NK-92 treated with Interleukin-12 subunit alpha and Interleukin-12 subunit beta, amount 100 ng/mL, for 24 hours (cell line): ENCODE measurements around the gene GMEB2.
"Not testable (repeated sequence)": the region's sequence is repeated elsewhere in the genome, so short reads cannot be mapped to it uniquely, and the experiment has no call there.

Source experiments
- DNase-seq: peaks from one replicate; lab custom pipeline; 2025; lab: John Stamatoyannopoulos, UW

GMEB2 gene

DNA sequence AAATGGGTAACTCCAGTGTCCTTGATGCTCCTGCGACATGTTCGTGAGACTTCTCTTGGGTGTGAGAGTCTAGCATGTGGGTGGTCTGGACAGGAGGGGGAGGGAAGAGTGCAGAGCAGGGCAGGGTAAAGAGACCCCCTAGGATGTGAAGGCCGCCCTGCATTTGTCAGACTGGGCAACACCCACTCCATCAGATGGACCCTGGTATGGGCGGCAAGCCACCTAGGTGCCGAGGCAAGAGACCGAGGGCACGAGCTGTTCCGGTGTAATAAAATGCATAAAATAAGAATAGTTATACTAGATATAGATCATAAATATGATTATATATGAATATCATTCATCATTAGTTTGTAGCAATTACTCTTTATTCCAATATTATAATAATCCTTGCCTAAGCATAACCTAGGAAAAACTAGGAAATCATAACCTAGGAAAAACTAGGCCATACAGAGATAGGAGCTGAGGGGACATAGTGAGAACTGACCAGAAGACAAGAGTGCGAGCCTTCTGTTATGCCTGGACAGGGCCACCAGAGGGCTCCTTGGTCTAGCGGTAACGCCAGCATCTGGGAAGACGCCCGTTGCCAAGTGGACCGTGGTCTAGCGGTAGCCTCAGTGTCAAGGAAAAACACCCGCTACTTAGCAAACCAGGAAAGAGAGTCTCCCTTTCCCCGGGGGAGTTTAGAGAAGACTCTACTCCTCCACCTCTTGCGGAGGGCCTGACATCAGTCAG, 12.9 kb downstream of the GMEB2 start:
- not testable (repeated sequence) for DNase-seq

DNA sequence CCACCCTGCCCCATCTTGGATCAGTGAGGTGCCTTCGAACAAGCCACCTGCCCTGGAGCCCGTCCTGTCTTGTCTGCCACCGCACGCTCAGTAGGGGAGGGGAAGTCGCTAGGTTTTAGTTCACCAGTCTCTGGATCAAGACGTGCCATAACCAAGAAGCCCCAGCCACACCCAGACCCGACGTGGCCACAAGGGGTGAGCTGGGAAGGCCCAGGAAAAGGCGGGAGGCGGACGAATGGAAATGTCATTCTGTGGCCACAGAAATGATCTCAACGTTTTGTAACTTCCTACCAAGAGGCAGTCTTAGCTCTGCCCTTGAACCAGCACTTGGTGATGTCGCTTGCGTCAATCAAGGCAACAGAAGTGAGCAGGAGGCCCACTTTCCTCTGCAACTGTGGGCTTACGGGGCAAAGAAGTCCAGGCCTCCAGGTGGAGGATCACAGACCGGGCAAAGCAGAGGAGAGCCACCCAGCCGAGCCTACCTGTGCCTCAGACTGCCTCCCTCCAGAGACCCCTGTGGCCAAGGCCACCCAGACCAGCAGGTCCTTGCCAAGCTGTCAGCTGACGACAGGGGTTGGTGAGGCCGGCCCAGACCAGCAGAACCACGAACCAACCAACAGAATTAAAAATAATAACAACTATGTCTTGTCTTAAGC, 14.5 kb downstream of the GMEB2 start:
- no peak for DNase-seq

DNA sequence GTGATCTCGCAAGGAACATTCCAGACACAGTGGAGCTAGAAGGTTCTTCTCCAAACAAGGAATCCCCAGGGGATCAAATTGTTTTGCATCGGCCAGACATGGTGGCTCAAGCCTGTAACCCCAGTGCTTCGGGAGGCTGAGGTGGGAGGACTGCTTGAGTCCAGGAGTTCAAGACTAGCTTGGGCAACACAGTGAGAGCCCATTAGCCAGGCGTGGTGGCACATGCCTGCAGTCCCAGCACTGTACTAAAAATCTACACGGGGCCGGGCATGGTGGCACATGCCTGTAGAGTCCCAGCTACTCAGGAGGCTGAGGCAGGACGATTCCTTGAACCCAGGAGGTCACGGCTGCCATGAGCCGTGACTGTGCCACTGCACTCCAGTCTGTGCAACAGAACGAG, 15.3 kb downstream of the GMEB2 start:
- no peak for DNase-seq

DNA sequence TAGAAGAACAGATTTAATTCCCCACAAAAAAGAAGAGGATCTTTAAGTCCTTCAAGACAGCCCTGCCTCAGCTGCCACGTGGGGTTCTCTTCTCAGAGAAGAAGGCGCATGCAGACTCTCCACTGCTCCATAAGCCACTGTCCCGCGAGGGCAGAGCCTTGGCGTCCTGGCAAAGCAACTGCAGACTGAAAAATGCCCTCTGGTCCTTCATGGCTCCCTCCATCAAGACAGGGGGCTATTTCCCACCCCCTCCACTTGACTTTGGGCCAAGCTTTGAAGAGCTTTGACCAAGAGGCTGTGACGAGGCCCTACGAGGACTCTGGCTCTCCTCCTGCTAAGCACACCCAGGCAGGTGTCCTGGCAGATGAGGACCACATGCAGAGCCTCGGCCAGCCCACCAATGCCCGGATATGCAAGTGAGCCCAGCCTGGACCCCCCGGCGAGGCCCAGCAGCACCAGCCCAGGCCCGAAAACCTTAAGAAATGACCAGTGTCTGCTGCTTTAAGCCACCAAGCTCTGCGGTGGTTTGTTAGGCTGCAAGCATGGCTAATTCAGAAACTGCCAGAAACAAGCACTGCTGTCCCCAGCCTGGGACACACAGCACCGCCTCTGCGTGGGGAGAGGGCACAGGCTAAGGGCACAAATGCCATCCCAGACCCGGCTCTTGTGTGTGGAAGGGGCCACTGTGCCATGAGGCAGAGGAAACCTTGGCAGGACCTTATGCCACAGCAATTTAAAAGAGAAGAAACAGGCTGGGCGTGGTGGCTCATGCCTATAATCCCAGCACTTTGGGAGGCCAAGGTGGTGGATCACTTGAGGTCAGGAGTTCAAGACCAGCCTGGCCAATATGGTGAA, 16.1 kb downstream of the GMEB2 start:
- DNase-seq: no peak

DNA sequence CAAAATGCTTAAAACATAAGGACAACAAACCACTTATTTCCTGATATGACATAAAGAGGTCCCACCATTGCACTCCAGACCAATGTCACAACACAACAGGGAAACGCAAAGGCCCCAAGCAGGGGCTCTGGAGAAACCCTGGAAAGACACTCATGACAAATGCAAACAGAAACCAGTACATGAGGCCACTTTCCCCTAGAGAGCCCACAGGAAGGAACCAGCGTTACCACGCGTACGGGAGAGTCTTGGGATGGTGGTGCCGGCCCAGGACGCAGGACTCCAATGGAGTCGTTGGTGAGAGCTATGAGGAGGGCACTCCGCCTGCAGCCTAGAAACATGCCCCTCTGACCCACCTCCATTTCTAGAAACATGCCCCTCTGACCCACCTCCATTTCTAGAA, 20.2 kb downstream of the GMEB2 start:
- DNase-seq: no peak

DNA sequence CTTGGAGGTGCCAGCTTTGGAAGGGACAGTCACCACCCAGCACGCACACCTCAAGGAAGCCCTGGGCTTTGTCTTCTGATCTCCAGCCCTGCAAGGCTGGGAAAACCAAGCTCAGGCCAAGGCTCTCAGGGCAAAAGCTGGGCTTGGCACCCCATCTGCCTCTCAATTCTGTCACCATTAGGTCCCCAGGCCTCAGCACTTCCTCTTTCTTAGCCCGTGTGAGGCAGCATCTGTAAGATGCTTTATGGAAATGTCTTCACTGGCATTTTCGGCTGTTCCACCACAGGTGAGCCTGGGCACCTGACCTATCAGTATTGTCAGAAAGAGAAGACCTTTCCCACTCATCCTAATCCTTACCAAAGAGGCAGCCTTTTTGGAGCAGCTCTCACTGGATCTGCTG, 24.6 kb downstream of the GMEB2 start:
- DNase-seq: no peak

DNA sequence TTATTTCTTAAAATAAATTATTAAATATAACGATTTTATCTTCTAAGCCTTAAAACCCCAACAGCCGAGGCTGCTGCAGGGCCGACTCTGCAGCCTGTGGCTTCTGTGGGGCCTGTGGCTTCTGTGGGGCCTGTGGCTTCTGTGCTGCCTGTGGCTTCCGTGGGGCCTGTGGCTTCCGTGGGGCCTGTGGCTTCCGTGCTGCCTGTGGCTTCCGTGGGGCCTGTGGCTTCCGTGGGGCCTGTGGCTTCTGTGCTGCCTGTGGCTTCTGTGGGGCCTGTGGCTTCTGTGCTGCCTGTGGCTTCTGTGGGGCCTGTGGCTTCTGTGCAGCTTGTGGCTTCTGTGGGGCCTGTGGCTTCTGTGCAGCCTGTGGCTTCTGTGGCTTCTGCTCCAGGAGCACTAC, 25.2 kb downstream of the GMEB2 start:
- DNase-seq: not testable (repeated sequence)

DNA sequence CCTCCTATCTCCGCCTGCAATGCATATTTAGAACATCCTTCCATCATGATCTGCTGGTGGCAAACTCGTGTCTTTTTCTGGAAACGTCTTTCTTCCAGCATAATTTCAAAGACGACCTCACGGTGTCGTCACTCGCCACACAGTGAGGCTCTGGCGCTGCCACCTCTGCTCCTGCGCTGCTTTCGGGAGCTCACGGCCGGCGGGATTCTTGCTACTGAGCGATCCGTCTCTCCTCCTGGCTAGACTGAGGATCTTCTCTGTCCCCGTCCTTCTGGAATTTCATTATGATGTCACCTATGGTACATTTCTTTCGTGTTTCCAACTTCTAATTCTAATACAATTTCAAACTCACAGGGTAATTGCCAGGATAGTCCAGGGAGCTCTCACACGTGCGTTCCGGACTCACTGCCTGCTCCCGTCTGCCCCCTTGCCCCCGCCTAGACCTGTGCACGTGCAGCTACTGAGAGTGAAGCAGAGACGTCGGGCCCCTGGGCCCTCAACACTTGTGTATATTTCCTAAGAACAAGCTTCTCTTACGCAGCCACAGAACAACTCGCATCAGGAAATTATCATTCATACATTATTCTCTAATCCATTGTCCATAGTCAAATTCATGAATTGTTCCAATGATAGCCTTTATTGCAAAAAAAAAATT, 27.4 kb downstream of the GMEB2 start:
- DNase-seq: no peak

DNA sequence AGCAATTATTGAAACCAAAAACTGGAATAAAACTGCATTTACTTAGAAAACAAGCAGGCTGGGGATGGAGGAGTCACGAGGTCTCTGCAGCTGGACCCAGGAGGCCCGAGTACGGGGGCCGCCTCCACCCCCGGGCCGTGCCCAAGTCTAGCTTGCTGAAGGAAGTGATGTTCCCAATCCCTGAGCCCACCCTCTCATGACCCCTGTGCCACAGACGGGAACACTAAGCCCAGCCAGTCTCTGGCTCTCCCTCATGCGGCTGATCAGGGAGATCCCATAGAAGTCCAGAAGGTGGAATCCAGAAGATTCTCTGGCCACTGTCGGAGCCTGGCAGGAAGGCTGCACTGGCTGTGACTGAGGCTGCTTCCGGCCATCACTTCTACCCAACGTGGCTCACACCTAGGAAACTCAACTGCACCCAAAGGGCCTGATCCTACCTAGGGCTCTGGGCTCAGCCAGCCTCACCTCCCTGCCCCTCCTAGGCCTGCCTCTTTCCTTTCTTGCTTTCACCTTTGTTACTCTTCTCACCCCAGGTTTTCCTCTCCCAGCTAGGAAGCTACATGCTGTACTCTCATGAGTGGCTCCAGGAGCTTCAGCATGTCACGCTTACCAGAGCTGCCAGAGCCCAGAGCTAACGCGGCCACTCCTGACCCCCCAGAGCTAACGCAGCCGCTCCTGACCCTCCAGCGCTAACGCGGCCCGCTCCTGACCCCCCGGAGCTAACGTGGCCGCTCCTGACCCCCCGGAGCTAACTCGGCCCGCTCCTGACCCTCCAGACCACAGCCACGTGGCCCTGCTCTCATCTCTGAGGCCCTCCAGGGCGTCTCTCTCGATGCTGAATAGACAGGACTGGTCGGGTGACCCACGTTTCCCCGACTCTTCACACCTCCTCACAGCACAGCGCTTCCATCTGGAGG, 28.2 kb downstream of the GMEB2 start:
- no peak for DNase-seq

DNA sequence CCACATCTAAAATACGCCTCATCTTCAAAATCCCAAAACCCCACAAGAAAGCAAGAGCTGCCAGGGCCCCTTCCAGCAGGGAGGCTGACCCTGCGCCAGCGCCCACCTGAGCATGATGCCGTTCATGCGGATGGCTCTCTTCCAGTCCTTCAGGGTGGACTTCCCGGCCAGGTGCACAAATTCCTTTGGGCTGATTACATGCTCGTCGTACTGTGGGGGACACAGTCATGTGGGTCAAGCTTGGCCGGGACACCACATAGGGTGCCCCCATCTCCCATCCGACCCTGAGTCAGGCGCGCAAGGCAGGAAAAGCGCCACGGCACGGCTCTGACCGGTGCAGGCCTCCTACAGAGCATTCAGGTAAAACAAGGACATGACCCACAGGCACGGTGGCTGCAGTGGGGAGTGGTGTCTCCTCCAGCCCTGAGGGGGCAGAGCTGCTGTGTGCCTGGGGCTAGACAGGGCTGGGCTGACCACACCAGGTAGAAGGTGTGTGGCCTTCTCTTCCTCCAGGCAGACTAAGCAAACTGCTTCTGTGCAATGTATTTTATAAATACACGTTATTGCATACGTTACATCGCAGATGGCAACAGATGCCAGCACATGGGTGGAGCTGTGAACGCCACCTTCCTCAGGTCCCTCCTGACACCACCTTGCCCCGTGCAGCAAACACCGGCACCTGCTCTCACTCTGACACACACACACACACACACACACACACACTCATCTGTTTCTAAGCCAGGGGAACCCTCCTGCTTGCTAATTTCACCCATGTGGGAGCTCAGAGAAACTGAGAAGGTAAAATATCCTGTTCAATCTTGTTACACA, 29.0 kb downstream of the GMEB2 start:
- DNase-seq: no peak

DNA sequence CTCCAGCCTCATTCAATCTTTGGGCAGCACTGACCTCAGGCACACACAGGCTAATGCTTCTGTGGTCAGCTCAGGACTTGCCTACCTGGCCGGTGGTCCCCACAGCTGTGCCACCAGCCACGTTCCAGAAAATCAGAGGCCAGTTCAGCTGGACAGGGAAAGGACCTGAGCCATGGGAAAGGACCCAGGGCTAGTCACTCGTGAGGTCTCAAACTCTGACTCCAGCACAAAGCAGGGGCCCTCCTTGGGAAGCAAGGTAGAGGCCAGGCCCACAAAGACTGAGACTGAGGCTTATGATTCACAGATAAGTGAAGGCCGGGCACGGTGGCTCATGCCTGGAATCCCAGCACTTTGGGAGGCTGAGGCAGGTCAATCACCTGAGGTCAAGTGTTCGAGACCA, 30.5 kb downstream of the GMEB2 start:
- no peak for DNase-seq

DNA sequence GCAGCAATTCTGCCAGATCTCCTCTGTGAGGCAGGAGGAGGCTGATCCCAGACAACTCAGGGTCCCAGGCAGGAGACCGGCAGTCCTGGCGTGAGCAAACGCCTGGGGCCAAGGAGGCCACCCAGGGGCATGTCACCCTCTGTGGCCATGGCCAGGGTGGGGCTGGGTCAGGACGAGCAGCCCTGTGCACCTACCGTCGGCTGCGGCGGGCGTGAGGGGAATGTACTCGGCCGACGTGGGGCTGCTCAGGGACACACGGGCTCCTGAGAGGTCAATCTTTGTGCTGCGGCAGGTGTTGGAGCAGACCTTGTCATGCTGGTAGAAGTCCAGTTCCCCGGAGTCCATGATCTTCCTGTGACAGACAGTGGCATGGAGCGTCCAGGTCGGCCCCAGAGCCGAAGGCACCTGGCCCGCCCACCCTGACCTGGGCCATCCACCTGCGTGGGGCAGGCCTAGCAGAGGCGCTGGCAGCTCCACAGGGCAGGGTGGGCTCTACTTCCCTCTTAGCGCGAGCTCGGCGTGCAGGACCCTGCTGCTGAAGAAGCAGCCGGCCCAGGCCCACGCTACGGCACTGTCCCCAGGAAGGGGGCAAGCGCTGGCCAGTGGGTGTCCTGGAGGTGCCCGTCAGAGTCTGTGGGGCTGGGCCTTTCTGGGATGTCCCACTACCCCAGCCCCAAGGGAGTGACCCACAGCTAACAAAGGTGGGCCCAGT, 31.3 kb downstream of the GMEB2 start:
- DNase-seq: no peak

DNA sequence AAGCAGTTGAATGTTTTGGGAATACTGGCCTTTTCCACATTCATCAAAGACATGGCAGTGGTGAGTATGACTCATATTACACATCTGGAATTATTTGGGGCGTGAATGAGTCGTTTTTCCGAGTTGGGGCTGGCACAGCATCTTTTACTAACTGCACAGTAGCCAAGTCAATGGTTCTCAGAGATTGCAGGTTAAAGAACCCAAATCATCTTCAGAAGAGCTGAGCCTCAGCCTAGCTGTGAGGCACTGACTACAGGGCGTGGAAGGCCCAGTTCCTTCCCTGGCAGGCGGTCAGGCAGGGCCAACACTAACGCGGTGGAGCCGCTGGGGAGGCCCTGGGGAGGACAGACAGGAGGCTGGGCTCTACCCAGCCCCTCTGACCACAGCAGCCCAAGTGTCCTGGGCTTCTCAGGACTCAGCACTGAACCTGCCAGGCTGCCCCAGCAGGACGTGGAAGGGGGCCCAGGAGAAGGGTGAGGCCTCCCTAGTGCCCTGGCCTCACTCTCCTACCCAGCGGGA, 32.8 kb downstream of the GMEB2 start:
- DNase-seq: no peak

DNA sequence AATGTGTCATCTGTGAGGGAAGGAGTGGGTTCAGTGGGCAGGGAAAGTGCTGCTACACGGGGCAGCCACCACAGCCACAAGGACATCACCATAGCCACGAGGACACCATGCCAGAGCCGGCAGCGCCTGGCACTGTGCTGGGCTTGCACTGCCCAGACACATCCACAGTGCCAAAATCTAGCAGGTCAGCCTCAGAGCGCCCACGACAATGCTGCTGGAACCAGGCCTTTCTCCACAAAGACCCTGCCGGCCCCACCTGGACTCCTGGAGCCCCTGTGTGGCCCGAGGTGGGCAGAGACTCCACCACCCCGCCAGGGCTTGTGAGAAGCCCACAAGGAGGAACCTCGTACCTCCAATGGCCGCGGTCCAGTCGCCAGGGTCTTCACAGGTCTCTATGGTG, 34.2 kb downstream of the GMEB2 start:
- DNase-seq: no peak

DNA sequence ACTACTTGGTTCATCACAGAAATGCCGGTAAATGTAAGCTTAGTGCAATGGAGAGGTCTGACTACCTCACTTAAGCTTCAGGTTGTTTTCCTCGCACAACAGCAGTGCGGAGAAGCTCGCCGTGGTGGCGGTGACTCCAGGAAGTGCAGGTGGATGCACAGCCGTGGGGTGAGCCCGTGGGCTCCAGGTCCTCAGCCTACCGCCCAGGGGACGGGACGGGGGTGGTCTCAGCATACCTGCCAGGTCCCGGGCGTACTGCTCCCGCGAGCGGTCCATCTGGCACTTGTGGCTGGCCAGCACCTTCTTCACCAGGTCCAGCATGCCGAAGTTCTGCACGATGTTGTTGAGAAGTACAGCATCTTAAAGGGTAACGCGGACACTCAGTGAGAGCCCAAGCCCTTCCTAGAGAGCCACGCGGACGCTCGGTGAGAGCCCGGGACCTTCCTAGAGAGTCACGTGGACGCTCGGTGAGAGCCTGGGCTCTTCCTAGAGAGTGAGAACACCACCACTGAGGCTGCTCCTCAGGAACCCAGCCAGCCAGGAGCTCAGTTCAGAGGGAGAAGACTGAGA, 35.0 kb downstream of the GMEB2 start:
- DNase-seq: no peak

DNA sequence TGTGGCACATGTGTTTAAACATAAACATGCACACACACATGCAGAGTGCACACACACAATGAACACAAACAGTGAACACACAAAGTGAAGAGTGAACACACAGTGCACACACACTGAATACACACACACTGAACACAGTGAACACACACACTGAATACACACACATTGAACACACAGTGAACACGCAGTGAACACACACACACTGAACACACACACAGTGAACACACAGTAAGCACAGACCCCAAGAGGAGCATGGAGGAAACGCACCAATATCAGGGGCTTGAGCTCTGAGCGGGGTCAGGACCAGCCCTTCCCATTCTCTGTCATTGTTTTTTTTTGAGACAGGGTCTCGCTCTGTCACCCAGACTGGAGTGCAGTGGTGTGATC, 35.8 kb downstream of the GMEB2 start:
- DNase-seq: no peak

DNA sequence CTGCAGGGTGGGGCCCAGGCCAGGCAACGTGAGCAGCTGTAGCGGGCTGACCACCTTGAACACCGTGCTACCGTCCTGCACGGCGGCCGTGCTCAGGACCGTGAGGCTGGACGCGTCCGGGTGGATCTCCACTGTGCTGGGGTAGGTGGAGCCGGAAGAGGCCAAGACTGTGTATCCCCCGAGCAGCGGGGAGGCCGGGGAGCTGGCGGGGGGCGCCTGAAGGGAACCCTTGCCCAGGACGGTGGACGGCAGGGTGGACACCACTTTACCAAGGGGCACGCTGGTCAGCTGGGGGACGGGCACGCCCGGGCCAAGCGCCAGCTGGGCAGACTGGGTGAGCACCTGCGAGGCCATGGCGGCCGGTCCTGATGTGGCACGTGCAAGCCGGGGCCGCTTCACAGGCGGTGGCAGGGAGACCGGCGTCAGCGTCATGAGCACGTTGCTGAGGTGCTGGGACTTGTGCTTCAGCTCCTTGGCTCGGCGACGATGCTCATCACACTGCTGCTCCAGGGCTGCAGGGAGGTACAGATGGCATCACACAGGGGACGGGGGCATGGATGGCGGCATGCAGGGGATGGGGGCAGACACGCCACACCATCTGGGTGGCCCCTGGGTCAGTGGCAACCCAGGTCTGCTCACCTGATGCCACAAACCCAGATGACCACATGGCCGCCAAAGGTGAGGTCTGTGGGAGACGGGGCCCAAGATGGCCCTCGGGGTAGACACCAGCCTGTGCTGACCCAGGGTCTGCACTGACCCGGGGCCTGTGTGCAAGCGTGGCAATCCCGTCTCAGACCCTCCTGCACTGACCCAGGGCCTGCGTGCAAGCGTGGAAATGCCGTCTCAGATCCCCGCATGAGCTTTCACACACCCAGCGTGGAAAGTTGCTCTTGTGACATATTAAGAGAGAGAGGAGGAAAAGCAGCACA, 36.4 kb downstream of the GMEB2 start:
- no peak for DNase-seq
